ENCODE measurements around the gene CREG1.

DNA sequence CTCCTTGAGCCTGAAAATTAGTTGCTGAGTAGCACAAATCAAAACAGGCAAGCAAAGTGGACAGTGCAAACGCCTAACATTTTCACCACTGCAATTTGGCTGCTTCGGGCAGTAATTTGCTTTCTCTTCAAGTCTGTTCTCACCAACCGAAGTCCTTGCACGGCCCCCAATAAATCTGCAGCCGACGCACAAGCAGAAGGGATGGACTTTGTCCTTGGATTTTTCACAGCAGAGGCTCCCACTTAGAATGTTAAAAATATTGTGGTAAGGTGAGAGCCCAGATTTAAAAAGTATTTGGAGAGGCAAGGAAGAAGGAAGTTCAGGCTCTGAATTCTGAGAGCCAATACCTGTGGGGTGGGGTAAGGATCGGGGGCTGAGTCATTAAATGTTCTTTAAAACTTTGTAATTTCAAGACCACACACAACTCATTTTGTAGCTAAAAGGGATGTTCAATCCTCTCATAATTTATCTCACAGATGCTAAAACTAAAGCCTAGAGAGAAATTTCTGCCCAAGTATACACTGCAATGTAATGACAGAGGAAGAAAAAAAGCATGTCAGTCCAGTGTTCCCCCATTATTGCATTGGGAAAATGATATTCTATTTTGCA is 41.4 kb downstream of the CREG1 start:
- TF ChIP-seq, protein P1, sequence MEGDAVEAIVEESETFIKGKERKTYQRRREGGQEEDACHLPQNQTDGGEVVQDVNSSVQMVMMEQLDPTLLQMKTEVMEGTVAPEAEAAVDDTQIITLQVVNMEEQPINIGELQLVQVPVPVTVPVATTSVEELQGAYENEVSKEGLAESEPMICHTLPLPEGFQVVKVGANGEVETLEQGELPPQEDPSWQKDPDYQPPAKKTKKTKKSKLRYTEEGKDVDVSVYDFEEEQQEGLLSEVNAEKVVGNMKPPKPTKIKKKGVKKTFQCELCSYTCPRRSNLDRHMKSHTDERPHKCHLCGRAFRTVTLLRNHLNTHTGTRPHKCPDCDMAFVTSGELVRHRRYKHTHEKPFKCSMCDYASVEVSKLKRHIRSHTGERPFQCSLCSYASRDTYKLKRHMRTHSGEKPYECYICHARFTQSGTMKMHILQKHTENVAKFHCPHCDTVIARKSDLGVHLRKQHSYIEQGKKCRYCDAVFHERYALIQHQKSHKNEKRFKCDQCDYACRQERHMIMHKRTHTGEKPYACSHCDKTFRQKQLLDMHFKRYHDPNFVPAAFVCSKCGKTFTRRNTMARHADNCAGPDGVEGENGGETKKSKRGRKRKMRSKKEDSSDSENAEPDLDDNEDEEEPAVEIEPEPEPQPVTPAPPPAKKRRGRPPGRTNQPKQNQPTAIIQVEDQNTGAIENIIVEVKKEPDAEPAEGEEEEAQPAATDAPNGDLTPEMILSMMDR (IDR thresholded peaks at IDR 0.05), result no peak
- TF ChIP-seq POLR2AphosphoS5 (IDR thresholded peaks at IDR 0.05) (no peak), POLR2A (IDR thresholded peaks at IDR 0.05) (no peak)

Data from sigmoid colon (tissue), 4 donors.